ENCODE results near the gene RINL.
"Not testable (repeated sequence)": the region's sequence is repeated elsewhere in the genome, so short reads cannot be mapped to it uniquely, and the experiment has no call there.

The RINL gene

GRCh38 chr19:38898788-38899446, 20.8 kb upstream of the RINL start:
- no peak for DNase-seq

GRCh38 chr19:38894968-38895367, 16.9 kb upstream of the RINL start:
- TF ChIP-seq GATA1 (IDR thresholded peaks at IDR 0.05; ENCODE audit: low read depth, low read length) = no peak
- no peak for TF ChIP-seq POLR2A (IDR thresholded peaks at IDR 0.05; ENCODE audit: low read length)
- DNase-seq = no peak

More at GRCh38 chr19:38898788-38899446, 20.8 kb upstream of the RINL start:
- no peak for TF ChIP-seq POLR2A (IDR thresholded peaks at IDR 0.05; ENCODE audit: low read length)

GRCh38 chr19:38893341-38893771, 15.3 kb upstream of the RINL start:
- DNase-seq = no peak
- TF ChIP-seq POLR2A (IDR thresholded peaks at IDR 0.05; ENCODE audit: low read length) (no peak), GATA1 (IDR thresholded peaks at IDR 0.05; ENCODE audit: low read depth, low read length) (no peak)

- no peak for DNase-seq
- TF ChIP-seq POLR2A (IDR thresholded peaks at IDR 0.05; ENCODE audit: low read length) (no peak), GATA1 (IDR thresholded peaks at IDR 0.05; ENCODE audit: low read depth, low read length) (no peak)
Observed at GRCh38 chr19:38892841-38893240, 14.8 kb upstream of the RINL start.

GRCh38 chr19:38891771-38892170, 13.7 kb upstream of the RINL start:
- TF ChIP-seq POLR2A (IDR thresholded peaks at IDR 0.05; ENCODE audit: low read length) (no peak), GATA1 (IDR thresholded peaks at IDR 0.05; ENCODE audit: low read depth, low read length) (no peak)

GRCh38 chr19:38890686-38891085, 12.6 kb upstream of the RINL start:
- DNase-seq = no peak
- TF ChIP-seq GATA1 (IDR thresholded peaks at IDR 0.05; ENCODE audit: low read depth, low read length) (no peak), POLR2A (IDR thresholded peaks at IDR 0.05; ENCODE audit: low read length) (no peak)

More at GRCh38 chr19:38891771-38892170, 13.7 kb upstream of the RINL start:
- DNase-seq = no peak

GRCh38 chr19:38889803-38890202, 11.7 kb upstream of the RINL start:
- DNase-seq = no peak
- no peak for TF ChIP-seq POLR2A (IDR thresholded peaks at IDR 0.05; ENCODE audit: low read length)
- TF ChIP-seq GATA1 (IDR thresholded peaks at IDR 0.05; ENCODE audit: low read depth, low read length) = no peak

GRCh38 chr19:38888876-38889275, 10.8 kb upstream of the RINL start:
- TF ChIP-seq POLR2A (IDR thresholded peaks at IDR 0.05; ENCODE audit: low read length) (no peak), GATA1 (IDR thresholded peaks at IDR 0.05; ENCODE audit: low read depth, low read length) (no peak)
- DNase-seq = no peak

GRCh38 chr19:38884691-38885090, 6.6 kb upstream of the RINL start:
- DNase-seq = not testable (repeated sequence)

- TF ChIP-seq GATA1 (IDR thresholded peaks at IDR 0.05; ENCODE audit: low read depth, low read length) (no peak), POLR2A (IDR thresholded peaks at IDR 0.05; ENCODE audit: low read length) (no peak)
- no peak for DNase-seq
Observed at GRCh38 chr19:38883286-38883685, 5.2 kb upstream of the RINL start.

- DNase-seq = no peak
- no peak for TF ChIP-seq POLR2A (IDR thresholded peaks at IDR 0.05; ENCODE audit: low read length)
- no peak for TF ChIP-seq GATA1 (IDR thresholded peaks at IDR 0.05; ENCODE audit: low read depth, low read length)
Observed at GRCh38 chr19:38880882-38881609, 3.0 kb upstream of the RINL start.

GRCh38 chr19:38880076-38880881, 2.2 kb upstream of the RINL start:
- TF ChIP-seq POLR2A (IDR thresholded peaks at IDR 0.05; ENCODE audit: low read length) = no peak
- TF ChIP-seq GATA1 (IDR thresholded peaks at IDR 0.05; ENCODE audit: low read depth, low read length) = no peak
- DNase-seq = no peak

- TF ChIP-seq POLR2A (IDR thresholded peaks at IDR 0.05; ENCODE audit: low read length) (no peak), GATA1 (IDR thresholded peaks at IDR 0.05; ENCODE audit: low read depth, low read length) (no peak)
Observed at GRCh38 chr19:38879400-38879751, 1.3 kb upstream of the RINL start.

GRCh38 chr19:38878575-38879399, 712 bp upstream of the RINL start:
- TF ChIP-seq POLR2A (IDR thresholded peaks at IDR 0.05; ENCODE audit: low read length) (no peak), GATA1 (IDR thresholded peaks at IDR 0.05; ENCODE audit: low read depth, low read length) (no peak)
- no peak for DNase-seq

More at GRCh38 chr19:38879400-38879751, 1.3 kb upstream of the RINL start:
- no peak for DNase-seq
